ENCODE results near the gene GADD45B.
A peak's percentile ranks its signal among the peaks of the same experiment; 100 is the strongest.

The GADD45B gene

GRCh38 chr19:2441096-2441752, 34.7 kb upstream of the GADD45B start:
- no peak for TF ChIP-seq CTCF (IDR thresholded peaks at IDR 0.05)
- Histone ChIP-seq H3K36me3 (peaks cover 57% of the 10 kb centered on the region), H3K4me3 (ENCODE audit: low read depth in 1 of 2, low read length in 1 of 2) (no peak overlapping the region), H3K9me3 (no peaks in the 10 kb centered on the region), H3K27ac (no peak overlapping the region), H3K27me3 (no peaks in the 10 kb centered on the region), H3K4me1 (ENCODE audit: control insufficient read depth in 1 of 2, insufficient read depth in 1 of 2, low read depth in 1 of 2, low read length in 1 of 2) (peaks cover 0 to 2% of the 10 kb centered on the region in 2 experiments)

- H3K9me3 ChIP-seq = no peaks in the 10 kb centered on the region
- no peak overlapping the region for H3K27ac ChIP-seq
- peaks cover 4 to 8% of the 10 kb centered on the region in 2 experiments for H3K4me1 ChIP-seq (ENCODE audit: control insufficient read depth in 1 of 2, insufficient read depth in 1 of 2, low read depth in 1 of 2, low read length in 1 of 2)
- no peaks in the 10 kb centered on the region for H3K27me3 ChIP-seq
- H3K4me3 ChIP-seq (ENCODE audit: low read depth in 1 of 2, low read length in 1 of 2) = no peak overlapping the region
- peaks cover 42% of the 10 kb centered on the region for H3K36me3 ChIP-seq
- TF ChIP-seq CTCF (IDR thresholded peaks at IDR 0.05) = no peak
Observed at GRCh38 chr19:2443116-2443784, 32.7 kb upstream of the GADD45B start.

GRCh38 chr19:2443785-2444182, 32.1 kb upstream of the GADD45B start:
- no peak for TF ChIP-seq CTCF (IDR thresholded peaks at IDR 0.05)
- no peak overlapping the region for H3K27ac ChIP-seq
- no peaks in the 10 kb centered on the region for H3K9me3 ChIP-seq
- H3K4me3 ChIP-seq (ENCODE audit: low read depth in 1 of 2, low read length in 1 of 2) = no peak overlapping the region
- H3K27me3 ChIP-seq = no peaks in the 10 kb centered on the region
- peaks cover 4 to 8% of the 10 kb centered on the region in 2 experiments for H3K4me1 ChIP-seq (ENCODE audit: control insufficient read depth in 1 of 2, insufficient read depth in 1 of 2, low read depth in 1 of 2, low read length in 1 of 2)
- peaks cover 37% of the 10 kb centered on the region for H3K36me3 ChIP-seq

- no peak for TF ChIP-seq CTCF (IDR thresholded peaks at IDR 0.05)
- no peaks in the 10 kb centered on the region for H3K27me3 ChIP-seq
- H3K27ac ChIP-seq = no peak overlapping the region
- no peaks in the 10 kb centered on the region for H3K9me3 ChIP-seq
- peaks cover 4 to 8% of the 10 kb centered on the region in 2 experiments for H3K4me1 ChIP-seq (ENCODE audit: control insufficient read depth in 1 of 2, insufficient read depth in 1 of 2, low read depth in 1 of 2, low read length in 1 of 2)
- H3K4me3 ChIP-seq (ENCODE audit: low read depth in 1 of 2, low read length in 1 of 2) = no peak overlapping the region
- peaks cover 37% of the 10 kb centered on the region for H3K36me3 ChIP-seq
Observed at GRCh38 chr19:2444251-2445002, 31.5 kb upstream of the GADD45B start.

- H3K27me3 ChIP-seq = no peaks in the 10 kb centered on the region
- no peaks in the 10 kb centered on the region for H3K9me3 ChIP-seq
- no peak for TF ChIP-seq CTCF (IDR thresholded peaks at IDR 0.05)
- H3K4me1 ChIP-seq (ENCODE audit: control insufficient read depth in 1 of 2, insufficient read depth in 1 of 2, low read depth in 1 of 2, low read length in 1 of 2) = peaks cover 4 to 8% of the 10 kb centered on the region in 2 experiments
- peak overlapping the region in 1 of 2 experiments; percentile 24 for H3K4me3 ChIP-seq (ENCODE audit: low read depth in 1 of 2, low read length in 1 of 2)
- H3K36me3 ChIP-seq = peaks cover 37% of the 10 kb centered on the region
- H3K27ac ChIP-seq = no peak overlapping the region
Observed at GRCh38 chr19:2446381-2446780, 29.5 kb upstream of the GADD45B start.

All from neutrophil (primary cell).